PC-3 (cell line): Measurements from ENCODE around the gene KCNQ1.

Source experiments
- EZH2 ChIP-seq: fragments of 300-600 bp; sonication (generic); IDR thresholded peaks from one replicate; pipeline ENCODE4 v1.6.1; 2017; ENCODE audit warnings: antibody characterized with exemption, mild to moderate bottlenecking, low read length; ENCODE audit not compliant: unreplicated experiment
- EZH2phosphoT487 ChIP-seq: fragments of 300-600 bp; sonication (generic); IDR thresholded peaks from 2 replicates; pipeline ENCODE4 v1.6.1; 2018; ENCODE audit warnings: mild to moderate bottlenecking, antibody characterized with exemption, low read length, borderline replicate concordance
- TF ChIP-seq, protein P1 (sequence below): fragments of 300-600 bp; sonication (generic); conservative IDR thresholded peaks from 2 replicates; pipeline ENCODE4 v1.5.1; 2017; ENCODE audit warnings: antibody characterized with exemption, low read depth, mild to moderate bottlenecking, low read length

DNA sequence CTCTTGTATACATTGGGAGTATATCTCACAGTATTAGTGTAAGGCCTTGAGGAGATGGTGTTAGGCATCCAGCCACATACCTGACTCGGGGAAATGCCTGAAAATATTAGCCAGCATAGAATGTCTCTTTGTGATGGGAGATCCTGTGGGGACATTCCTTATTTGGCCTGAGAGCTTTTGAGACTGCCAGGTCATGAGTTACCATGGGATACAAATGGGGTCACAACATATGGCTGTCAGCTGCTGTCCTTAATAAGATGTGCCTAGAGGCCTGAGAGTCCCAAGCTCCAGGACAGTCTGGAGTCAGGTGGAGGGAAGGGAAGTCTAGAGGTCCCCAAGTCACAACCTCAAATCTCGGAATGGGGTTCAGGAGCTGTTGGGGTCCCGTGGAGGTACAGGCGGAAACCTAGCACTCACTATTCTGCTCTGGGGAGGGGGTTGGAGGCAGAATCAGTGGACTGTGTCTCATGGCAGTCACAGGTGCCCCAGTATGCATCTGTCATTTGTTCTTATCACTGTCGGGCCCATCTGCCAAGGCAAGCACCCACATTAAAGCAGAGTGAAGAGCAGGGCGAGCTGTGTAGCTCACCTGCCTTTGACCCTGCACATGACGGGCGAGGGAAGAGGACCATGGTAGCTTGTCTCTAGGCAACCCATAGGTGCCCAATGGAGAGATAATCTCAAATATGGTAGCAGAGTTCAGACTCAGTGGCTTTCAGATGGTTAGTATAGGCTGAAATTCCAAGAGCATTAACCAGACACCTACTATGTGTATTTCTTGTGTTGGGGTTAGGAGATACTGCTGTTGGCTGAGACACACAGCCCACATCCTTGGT, 225.0 kb downstream of the KCNQ1 start:
- TF ChIP-seq, protein P1, sequence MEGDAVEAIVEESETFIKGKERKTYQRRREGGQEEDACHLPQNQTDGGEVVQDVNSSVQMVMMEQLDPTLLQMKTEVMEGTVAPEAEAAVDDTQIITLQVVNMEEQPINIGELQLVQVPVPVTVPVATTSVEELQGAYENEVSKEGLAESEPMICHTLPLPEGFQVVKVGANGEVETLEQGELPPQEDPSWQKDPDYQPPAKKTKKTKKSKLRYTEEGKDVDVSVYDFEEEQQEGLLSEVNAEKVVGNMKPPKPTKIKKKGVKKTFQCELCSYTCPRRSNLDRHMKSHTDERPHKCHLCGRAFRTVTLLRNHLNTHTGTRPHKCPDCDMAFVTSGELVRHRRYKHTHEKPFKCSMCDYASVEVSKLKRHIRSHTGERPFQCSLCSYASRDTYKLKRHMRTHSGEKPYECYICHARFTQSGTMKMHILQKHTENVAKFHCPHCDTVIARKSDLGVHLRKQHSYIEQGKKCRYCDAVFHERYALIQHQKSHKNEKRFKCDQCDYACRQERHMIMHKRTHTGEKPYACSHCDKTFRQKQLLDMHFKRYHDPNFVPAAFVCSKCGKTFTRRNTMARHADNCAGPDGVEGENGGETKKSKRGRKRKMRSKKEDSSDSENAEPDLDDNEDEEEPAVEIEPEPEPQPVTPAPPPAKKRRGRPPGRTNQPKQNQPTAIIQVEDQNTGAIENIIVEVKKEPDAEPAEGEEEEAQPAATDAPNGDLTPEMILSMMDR = no peak
- no peak for TF ChIP-seq EZH2phosphoT487
- no peak for TF ChIP-seq EZH2
